Mesendoderm (in vitro differentiated cells): Measurements from ENCODE around the gene RANBP10.

Experiments
- DNase-seq: peaks from one replicate; pipeline ENCODE4 v3.0.0; 2013
- H2AK5ac ChIP-seq: 2 replicates; pipeline ENCODE4 v1.6.1; 2013; ENCODE audit warnings: low read length, inconsistent platforms
- H2BK120ac ChIP-seq: 2 replicates; pipeline ENCODE4 v1.6.1; 2013; ENCODE audit warnings: low read depth, mild to moderate bottlenecking, low read length, moderate library complexity, mixed read lengths
- H2BK15ac ChIP-seq: replicated peaks from 2 replicates; pipeline ENCODE4 v1.6.1; 2013; ENCODE audit warnings: low read depth, mild to moderate bottlenecking, moderate library complexity
- H2BK5ac ChIP-seq: 2 replicates; pipeline ENCODE4 v1.6.1; 2013; ENCODE audit warnings: low read length, inconsistent platforms
- H3K18ac ChIP-seq: 2 replicates; pipeline ENCODE4 v1.6.1; 2013; ENCODE audit warnings: mild to moderate bottlenecking, low read length, mixed read lengths
- H3K23ac ChIP-seq: one replicate; pipeline ENCODE4 v1.6.1; 2013; ENCODE audit warnings: low read length
- H3K27ac ChIP-seq: 2 replicates; pipeline ENCODE4 v1.5.1; 2013; ENCODE audit warnings: low read depth, mild to moderate bottlenecking, inconsistent platforms, low read length, moderate library complexity
- H3K27me3 ChIP-seq: 2 replicates; pipeline ENCODE4 v1.6.1; 2013; ENCODE audit warnings: low read length, control low read depth, mild to moderate bottlenecking, inconsistent platforms; ENCODE audit not compliant: insufficient read depth, poor library complexity
- H3K36me3 ChIP-seq: 2 replicates; pipeline ENCODE4 v1.6.1; 2013; ENCODE audit warnings: low read length, inconsistent platforms; ENCODE audit not compliant: control insufficient read depth, insufficient read depth
- H3K4ac ChIP-seq: one replicate; pipeline ENCODE4 v1.6.1; 2013; ENCODE audit warnings: low read depth, mild to moderate bottlenecking, low read length, moderate library complexity
- H3K4me1 ChIP-seq: 2 replicates; pipeline ENCODE4 v1.6.1; 2013; ENCODE audit warnings: low read depth, low read length, inconsistent platforms; ENCODE audit not compliant: control insufficient read depth
- H3K4me2 ChIP-seq: 2 replicates; pipeline ENCODE4 v1.6.1; 2013; ENCODE audit warnings: low read length
- H3K4me3 ChIP-seq: 2 replicates; pipeline ENCODE4 v1.5.1; 2013; ENCODE audit warnings: mild to moderate bottlenecking, low read length
- H3K56ac ChIP-seq: one replicate; pipeline ENCODE4 v1.6.1; 2013; ENCODE audit warnings: low read length
- H3K79me1 ChIP-seq: 2 replicates; pipeline ENCODE4 v1.6.1; 2013; ENCODE audit warnings: low read length, inconsistent platforms
- H3K79me2 ChIP-seq: 2 replicates; pipeline ENCODE4 v1.6.1; 2013; ENCODE audit warnings: mild to moderate bottlenecking, low read length; ENCODE audit not compliant: control insufficient read depth, insufficient read depth
- H3K9ac ChIP-seq: 2 replicates; pipeline ENCODE4 v1.6.1; 2013; ENCODE audit warnings: low read length, inconsistent platforms
- H4K5ac ChIP-seq: one replicate; pipeline ENCODE4 v1.6.1; 2013; ENCODE audit warnings: low read length
- H4K8ac ChIP-seq: one replicate; pipeline ENCODE4 v1.6.1; 2013; ENCODE audit warnings: low read depth, mild to moderate bottlenecking, control low read depth, low read length, moderate library complexity
- WGBS: extraction: QIAGEN DNeasy Blood & Tissue Kit; methylation state at CpG from one replicate; pipeline ENCODE4 v1.1.7; 2013; ENCODE audit warnings: low lambda C conversion rate, missing lambda C conversion rate; ENCODE audit not compliant: insufficient coverage; ENCODE audit errors: extremely low coverage; 5-methylcytosine and 5-hydroxymethylcytosine counted together

RANBP10 gene

DNA sequence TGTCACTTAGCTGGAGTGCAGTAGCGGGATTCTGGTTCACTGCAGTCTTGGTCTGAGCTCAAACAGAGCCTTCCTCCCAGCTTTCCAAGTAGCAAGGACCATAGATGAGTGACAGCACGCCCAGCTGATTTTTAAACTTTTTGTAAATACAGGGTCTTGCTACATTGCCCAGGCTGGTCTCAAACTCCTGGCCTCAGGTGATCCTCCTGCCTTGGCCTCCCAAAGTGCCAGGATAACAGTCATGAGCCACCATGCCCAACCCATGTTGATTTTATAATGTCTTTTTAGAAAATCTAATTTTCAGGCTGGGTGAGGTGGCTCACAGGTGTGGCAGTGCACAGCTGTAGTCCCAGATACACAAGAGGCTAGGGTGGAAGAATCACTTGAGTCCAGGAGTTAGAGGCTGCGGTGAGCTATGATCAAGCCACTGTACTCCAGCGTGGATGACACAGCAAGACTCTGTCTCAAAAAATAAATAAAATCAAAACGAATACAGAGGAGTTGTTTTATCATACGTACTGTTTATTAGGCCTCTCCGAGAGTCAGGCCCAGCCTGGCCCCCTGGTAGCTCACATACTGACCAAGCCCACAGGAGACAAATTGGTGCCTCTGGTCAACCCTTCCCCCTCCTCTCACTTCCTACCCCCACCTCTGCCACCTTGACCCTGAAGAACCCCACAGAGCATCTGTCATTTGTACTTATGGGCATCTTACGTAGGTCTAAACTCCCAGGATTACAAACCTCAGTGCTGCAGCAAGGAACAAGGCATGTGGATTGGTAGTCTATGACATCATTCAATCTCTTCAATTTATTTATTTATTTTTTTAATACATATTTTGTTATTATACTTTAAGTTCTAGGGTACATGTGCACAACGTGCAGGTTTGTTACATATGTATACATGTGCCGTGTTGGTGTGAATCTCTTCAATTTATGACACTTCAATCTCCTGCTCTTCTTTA lies 126.1 kb downstream of the RANBP10 start:
- no CpG with 5 or more reads among the region's 10 CpGs for WGBS

DNA sequence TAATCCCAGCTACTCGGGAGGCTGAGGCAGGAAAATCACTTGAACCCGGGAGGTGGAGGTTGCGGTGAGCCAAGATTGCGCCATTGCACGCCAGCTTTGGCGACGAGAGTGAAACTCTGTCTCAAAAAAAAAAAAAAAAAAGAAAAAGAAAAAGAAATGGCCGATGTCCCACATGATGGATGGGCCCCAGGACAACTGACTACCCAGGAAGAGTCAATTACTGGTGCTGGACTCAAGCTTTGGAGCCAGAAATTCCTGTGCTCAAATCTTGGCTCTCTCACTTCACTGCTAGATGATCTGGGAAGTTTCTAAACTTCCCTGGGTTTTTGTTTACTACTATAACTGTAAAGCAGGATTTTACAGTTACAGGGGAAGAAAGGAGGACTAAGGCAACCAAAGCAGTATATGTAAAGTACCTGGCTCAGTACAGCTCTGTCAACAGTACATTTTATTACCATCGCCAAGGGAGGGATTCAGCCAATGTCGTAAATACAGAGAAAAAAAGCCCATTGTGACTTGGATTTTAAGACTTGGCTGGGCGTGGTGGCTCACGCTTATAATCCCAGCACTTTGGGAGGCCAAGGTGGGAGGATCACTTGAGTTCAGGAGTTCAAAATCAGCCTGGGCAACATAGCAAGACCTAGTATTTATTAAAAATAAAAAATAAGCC lies 127.9 kb downstream of the RANBP10 start:
- Histone ChIP-seq H3K9ac (no peak overlapping the region), H3K4me3 (no peak overlapping the region), H3K27ac (no peak overlapping the region), H2BK15ac (no peak overlapping the region), H3K4me2 (no peak overlapping the region), H2AK5ac (no peak overlapping the region), H3K27me3 (no peaks in the 10 kb centered on the region), H3K23ac (no peak overlapping the region), H3K56ac (no peak overlapping the region), H4K5ac (no peak overlapping the region), H3K79me1 (no peaks in the 10 kb centered on the region), H3K4ac (no peak overlapping the region), H3K18ac (no peak overlapping the region), H2BK5ac (no peak overlapping the region), H3K36me3 (no peaks in the 10 kb centered on the region), H2BK120ac (no peak overlapping the region), H4K8ac (no peak overlapping the region), H3K4me1 (no peaks in the 10 kb centered on the region), H3K79me2 (no peaks in the 10 kb centered on the region)
- WGBS, result no CpG with 5 or more reads among the region's 12 CpGs
- no peak for DNase-seq

More for the DNA sequence above, 126.1 kb downstream of the RANBP10 start:
- no peak overlapping the region for H3K4me3 ChIP-seq
- H3K23ac ChIP-seq, result no peak overlapping the region
- H2BK120ac ChIP-seq, result no peak overlapping the region
- no peak for DNase-seq
- H2BK15ac ChIP-seq, result no peak overlapping the region
- no peak overlapping the region for H3K56ac ChIP-seq
- peaks cover 2% of the 10 kb centered on the region for H3K36me3 ChIP-seq
- no peaks in the 10 kb centered on the region for H3K79me2 ChIP-seq
- no peak overlapping the region for H3K4ac ChIP-seq
- H3K4me1 ChIP-seq, result no peaks in the 10 kb centered on the region
- H3K18ac ChIP-seq, result no peak overlapping the region
- H3K27ac ChIP-seq, result no peak overlapping the region
- no peak overlapping the region for H4K8ac ChIP-seq
- no peaks in the 10 kb centered on the region for H3K79me1 ChIP-seq
- no peak overlapping the region for H4K5ac ChIP-seq
- no peaks in the 10 kb centered on the region for H3K27me3 ChIP-seq
- H3K4me2 ChIP-seq, result no peak overlapping the region
- H2BK5ac ChIP-seq, result no peak overlapping the region
- no peak overlapping the region for H2AK5ac ChIP-seq
- no peak overlapping the region for H3K9ac ChIP-seq

- H2AK5ac ChIP-seq, result no peak overlapping the region
- no peak overlapping the region for H2BK120ac ChIP-seq
- H3K36me3 ChIP-seq, result no peaks in the 10 kb centered on the region
- no peaks in the 10 kb centered on the region for H3K79me2 ChIP-seq
- WGBS, result no CpG with 5 or more reads among the region's 1 CpG
- no peak overlapping the region for H3K9ac ChIP-seq
- no peak overlapping the region for H3K4ac ChIP-seq
- H3K27ac ChIP-seq, result no peak overlapping the region
- H3K4me2 ChIP-seq, result no peak overlapping the region
- no peak overlapping the region for H3K4me3 ChIP-seq
- no peak overlapping the region for H4K8ac ChIP-seq
- H3K79me1 ChIP-seq, result no peaks in the 10 kb centered on the region
- no peaks in the 10 kb centered on the region for H3K4me1 ChIP-seq
- H2BK15ac ChIP-seq, result no peak overlapping the region
- H3K18ac ChIP-seq, result no peak overlapping the region
- DNase-seq, result peak; percentile 98
- no peak overlapping the region for H4K5ac ChIP-seq
- H3K23ac ChIP-seq, result no peak overlapping the region
- H3K27me3 ChIP-seq, result no peaks in the 10 kb centered on the region
- H2BK5ac ChIP-seq, result no peak overlapping the region
- H3K56ac ChIP-seq, result no peak overlapping the region
Observed at GRCh38 chr16:67677712-67678111, 128.6 kb downstream of the RANBP10 start.

DNA sequence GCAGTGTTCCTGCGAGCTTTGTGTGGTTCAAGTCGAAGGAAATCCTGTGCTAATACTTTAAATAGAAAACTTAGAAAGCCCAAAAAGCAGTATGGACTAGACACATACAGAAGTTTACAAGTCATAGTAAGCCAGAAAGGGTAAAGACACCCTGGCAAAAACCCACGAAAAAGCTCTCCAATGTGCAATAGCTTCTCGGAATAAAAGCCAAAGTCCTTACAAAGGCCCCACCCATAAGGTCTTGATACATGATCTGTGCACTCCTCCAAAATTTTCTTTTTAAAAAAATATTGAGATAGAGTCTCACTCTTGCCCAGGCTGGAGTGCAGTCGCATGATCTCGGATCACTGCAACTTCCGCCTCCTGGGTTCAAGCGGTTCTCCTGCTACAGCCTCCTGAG lies 129.4 kb downstream of the RANBP10 start:
- H4K5ac ChIP-seq, result no peak overlapping the region
- no peak overlapping the region for H2BK15ac ChIP-seq
- H3K79me2 ChIP-seq, result no peaks in the 10 kb centered on the region
- H3K18ac ChIP-seq, result no peak overlapping the region
- H3K4me2 ChIP-seq, result no peak overlapping the region
- H3K36me3 ChIP-seq, result no peaks in the 10 kb centered on the region
- no peak overlapping the region for H2BK120ac ChIP-seq
- WGBS, result no CpG with 5 or more reads among the region's 8 CpGs
- no peaks in the 10 kb centered on the region for H3K27me3 ChIP-seq
- no peak overlapping the region for H3K4ac ChIP-seq
- no peaks in the 10 kb centered on the region for H3K4me1 ChIP-seq
- H3K4me3 ChIP-seq, result no peak overlapping the region
- H4K8ac ChIP-seq, result no peak overlapping the region
- no peak overlapping the region for H3K56ac ChIP-seq
- no peaks in the 10 kb centered on the region for H3K79me1 ChIP-seq
- H3K9ac ChIP-seq, result no peak overlapping the region
- no peak overlapping the region for H3K27ac ChIP-seq
- no peak for DNase-seq
- H3K23ac ChIP-seq, result no peak overlapping the region
- H2AK5ac ChIP-seq, result no peak overlapping the region
- no peak overlapping the region for H2BK5ac ChIP-seq

DNA sequence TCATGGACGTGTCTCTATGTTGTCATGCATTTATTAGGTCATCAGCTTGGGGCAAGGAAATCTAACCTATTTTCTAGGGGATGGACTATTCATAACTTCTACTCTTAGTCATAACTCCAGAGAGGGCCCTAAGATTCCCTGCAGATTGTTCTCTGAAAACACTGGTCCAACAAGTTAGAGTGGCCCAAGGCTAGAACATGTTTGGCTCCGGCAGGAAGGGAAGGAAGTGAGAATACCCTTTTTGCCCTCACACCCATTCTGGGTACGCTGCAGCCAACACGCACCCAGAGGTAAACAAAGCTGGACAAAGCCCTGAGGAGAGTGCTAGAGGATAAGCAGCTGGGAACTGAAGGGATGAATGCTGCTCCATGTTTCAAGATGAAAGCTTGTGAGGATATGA lies 129.8 kb downstream of the RANBP10 start:
- no peak overlapping the region for H4K8ac ChIP-seq
- no peak overlapping the region for H3K18ac ChIP-seq
- no peak overlapping the region for H2BK5ac ChIP-seq
- WGBS, result no CpG with 5 or more reads among the region's 4 CpGs
- H3K4me1 ChIP-seq, result no peaks in the 10 kb centered on the region
- no peaks in the 10 kb centered on the region for H3K36me3 ChIP-seq
- no peaks in the 10 kb centered on the region for H3K27me3 ChIP-seq
- no peak overlapping the region for H3K23ac ChIP-seq
- no peak overlapping the region for H2BK120ac ChIP-seq
- no peaks in the 10 kb centered on the region for H3K79me1 ChIP-seq
- no peak overlapping the region for H3K4me3 ChIP-seq
- H3K4me2 ChIP-seq, result no peak overlapping the region
- no peak overlapping the region for H3K4ac ChIP-seq
- no peak overlapping the region for H2AK5ac ChIP-seq
- H2BK15ac ChIP-seq, result no peak overlapping the region
- no peak overlapping the region for H3K27ac ChIP-seq
- H3K79me2 ChIP-seq, result no peaks in the 10 kb centered on the region
- H4K5ac ChIP-seq, result no peak overlapping the region
- H3K9ac ChIP-seq, result no peak overlapping the region
- no peak overlapping the region for H3K56ac ChIP-seq
- no peak for DNase-seq
